HepG2 (cell line): Measurements from ENCODE around the gene PSMD12. TPM values are rescaled to one million over a fixed set of nuclear protein-coding genes. Genes with fewer than 3 reads are reported as not detected.
A peak's percentile ranks its signal among the peaks of the same experiment; 100 is the strongest.

Experiments
- AFF4 ChIP-seq: sonication (generic); formaldehyde crosslinking; IDR thresholded peaks from 2 replicates; pipeline ENCODE4 v1.4.0; 2020; ENCODE audit warnings: missing genetic modification reagents
- ARNT2 ChIP-seq: sonication (generic); formaldehyde crosslinking; IDR thresholded peaks from 2 replicates; pipeline ENCODE4 v1.8.0; 2022; ENCODE audit warnings: mild to moderate bottlenecking, low read depth, missing genetic modification reagents, moderate library complexity
- GATA4 ChIP-seq: sonication (generic); IDR thresholded peaks from 2 replicates; pipeline ENCODE4 v1.6.1; 2016; ENCODE audit warnings: antibody characterized with exemption, low read depth, borderline replicate concordance
- HMG20A ChIP-seq: IDR thresholded peaks from 2 replicates; pipeline ENCODE4 v1.6.1; 2016; ENCODE audit warnings: borderline replicate concordance
- IRX3 ChIP-seq: sonication (generic); formaldehyde crosslinking; IDR thresholded peaks from 2 replicates; pipeline ENCODE4 v1.8.1; 2023; ENCODE audit warnings: mild to moderate bottlenecking, low read depth, missing genetic modification reagents, borderline replicate concordance
- MEF2D ChIP-seq: sonication (generic); formaldehyde crosslinking; IDR thresholded peaks from 2 replicates; pipeline ENCODE4 v1.5.1; 2020; ENCODE audit warnings: mild to moderate bottlenecking, missing genetic modification reagents
- NFKB2 ChIP-seq: sonication (generic); formaldehyde crosslinking; IDR thresholded peaks from 2 replicates; pipeline ENCODE4 v1.4.0; 2020; ENCODE audit warnings: missing genetic modification reagents, borderline replicate concordance
- POLR2A ChIP-seq, 2 experiments: IDR thresholded peaks; 2 replicates each; pipeline ENCODE4 v1.6.1; 2011; ENCODE audit warnings: low read depth in 2 of 2, low read length in 2 of 2, mild to moderate bottlenecking in 1 of 2, moderate library complexity in 1 of 2; ENCODE audit not compliant: insufficient read depth in 1 of 2
- REPIN1 ChIP-seq: sonication (generic); formaldehyde crosslinking; IDR thresholded peaks from 2 replicates; pipeline ENCODE4 v1.8.0; 2022; ENCODE audit warnings: missing genetic modification reagents, low read depth, mild to moderate bottlenecking, borderline replicate concordance
- SAFB2 ChIP-seq: sonication (generic); formaldehyde crosslinking; IDR thresholded peaks from 2 replicates; pipeline ENCODE4 v1.5.1; 2020; ENCODE audit warnings: missing genetic modification reagents, low read depth, mild to moderate bottlenecking, borderline replicate concordance
- SIX1 ChIP-seq: sonication (generic); formaldehyde crosslinking; IDR thresholded peaks from 2 replicates; pipeline ENCODE4 v1.4.0; 2020; ENCODE audit warnings: missing genetic modification reagents, borderline replicate concordance
- SYNCRIP ChIP-seq: fragments of 200-400 bp; formaldehyde crosslinking; IDR thresholded peaks from 2 replicates; pipeline ENCODE4 v1.6.1; 2018; ENCODE audit warnings: mild to moderate bottlenecking, low read depth, low read length; ENCODE audit not compliant: insufficient read depth
- TAF15 ChIP-seq: fragments of 200-400 bp; formaldehyde crosslinking; IDR thresholded peaks from one replicate; pipeline ENCODE4 v1.6.1; 2018; ENCODE audit warnings: mild to moderate bottlenecking, low read depth, low read length; ENCODE audit not compliant: poor library complexity, severe bottlenecking
- TBX2 ChIP-seq: sonication (generic); formaldehyde crosslinking; IDR thresholded peaks from 2 replicates; pipeline ENCODE4 v1.5.0; 2020; ENCODE audit warnings: missing genetic modification reagents, mild to moderate bottlenecking, borderline replicate concordance
- TBX3 ChIP-seq: fragments of 450-650 bp; IDR thresholded peaks from 2 replicates; pipeline ENCODE4 v1.6.1; 2017; ENCODE audit warnings: antibody characterized with exemption, mild to moderate bottlenecking, inconsistent platforms, borderline replicate concordance
- TEAD3 ChIP-seq: optimal IDR thresholded peaks from 2 replicates; pipeline ENCODE3; 2016; ENCODE audit warnings: borderline replicate concordance
- ZBTB8A ChIP-seq: sonication (generic); formaldehyde crosslinking; IDR thresholded peaks from 2 replicates; pipeline ENCODE4 v1.4.0; 2020; ENCODE audit warnings: mild to moderate bottlenecking, low read depth, missing genetic modification reagents, borderline replicate concordance
- ZC3H13 ChIP-seq: sonication (generic); formaldehyde crosslinking; IDR thresholded peaks from 2 replicates; pipeline ENCODE4 v1.8.1; 2023; ENCODE audit warnings: mild to moderate bottlenecking, missing genetic modification reagents, moderate library complexity
- ZFY ChIP-seq: sonication (generic); formaldehyde crosslinking; IDR thresholded peaks from 2 replicates; pipeline ENCODE4 v1.4.0; 2020; ENCODE audit warnings: missing genetic modification reagents
- ZNF383 ChIP-seq: sonication (generic); formaldehyde crosslinking; IDR thresholded peaks from 2 replicates; pipeline ENCODE4 v1.4.0; 2020; ENCODE audit warnings: missing genetic modification reagents, mild to moderate bottlenecking, borderline replicate concordance
- ZNF577 ChIP-seq: sonication (generic); formaldehyde crosslinking; IDR thresholded peaks from 2 replicates; pipeline ENCODE4 v1.4.0; 2020; ENCODE audit warnings: mild to moderate bottlenecking, low read depth, missing genetic modification reagents, borderline replicate concordance
- ZNF670 ChIP-seq: sonication (generic); formaldehyde crosslinking; IDR thresholded peaks from 2 replicates; pipeline ENCODE4 v1.8.0; 2022; ENCODE audit warnings: mild to moderate bottlenecking, missing genetic modification reagents, borderline replicate concordance
- ZNF775 ChIP-seq: sonication (generic); formaldehyde crosslinking; IDR thresholded peaks from 2 replicates; pipeline ENCODE4 v1.4.0; 2020; ENCODE audit warnings: missing genetic modification reagents, mild to moderate bottlenecking, moderate library complexity, borderline replicate concordance
- polyA plus RNA-seq, 8 experiments: library from polyadenylated mRNA; depleted of rRNA in 3 of 8; stranded (reverse) in 7 of 8; unstranded in 1 of 8; fragments of >200 nt; fragmentation: Illumina TruSeq in 4 of 8; extraction: Trizol in 4 of 8; gene quantifications; 2 replicates each; pipeline versions ENCODE4 v1.2.1 to v1.2.3, GENCODE V29; 2011 to 2016; ENCODE audit warnings: low read depth in 4 of 8, missing spikeins in 1 of 8, mixed read lengths in 1 of 8; ENCODE audit not compliant: insufficient read depth in 1 of 8
- total RNA-seq, 5 experiments: library from RNA; depleted of rRNA; stranded (reverse); fragments of >200 nt; fragmentation: Illumina TruSeq; extraction: Trizol; gene quantifications; 2 replicates each; pipeline ENCODE4 v1.2.3, GENCODE V29; 2016; ENCODE audit warnings: low read depth in 1 of 5
- TF ChIP-seq, protein P1 (sequence below): sonication (generic); formaldehyde crosslinking; IDR thresholded peaks from 2 replicates; pipeline ENCODE4 v1.9.0; 2021; ENCODE audit warnings: missing genetic modification reagents, mild to moderate bottlenecking, borderline replicate concordance

PSMD12 gene
- total and polyA plus RNA-seq, 2 of the 13 experiments (the other 11 are each of a cell fraction or from before 2014, with no cell fraction given) = 27.4 to 71.7 TPM

DNA sequence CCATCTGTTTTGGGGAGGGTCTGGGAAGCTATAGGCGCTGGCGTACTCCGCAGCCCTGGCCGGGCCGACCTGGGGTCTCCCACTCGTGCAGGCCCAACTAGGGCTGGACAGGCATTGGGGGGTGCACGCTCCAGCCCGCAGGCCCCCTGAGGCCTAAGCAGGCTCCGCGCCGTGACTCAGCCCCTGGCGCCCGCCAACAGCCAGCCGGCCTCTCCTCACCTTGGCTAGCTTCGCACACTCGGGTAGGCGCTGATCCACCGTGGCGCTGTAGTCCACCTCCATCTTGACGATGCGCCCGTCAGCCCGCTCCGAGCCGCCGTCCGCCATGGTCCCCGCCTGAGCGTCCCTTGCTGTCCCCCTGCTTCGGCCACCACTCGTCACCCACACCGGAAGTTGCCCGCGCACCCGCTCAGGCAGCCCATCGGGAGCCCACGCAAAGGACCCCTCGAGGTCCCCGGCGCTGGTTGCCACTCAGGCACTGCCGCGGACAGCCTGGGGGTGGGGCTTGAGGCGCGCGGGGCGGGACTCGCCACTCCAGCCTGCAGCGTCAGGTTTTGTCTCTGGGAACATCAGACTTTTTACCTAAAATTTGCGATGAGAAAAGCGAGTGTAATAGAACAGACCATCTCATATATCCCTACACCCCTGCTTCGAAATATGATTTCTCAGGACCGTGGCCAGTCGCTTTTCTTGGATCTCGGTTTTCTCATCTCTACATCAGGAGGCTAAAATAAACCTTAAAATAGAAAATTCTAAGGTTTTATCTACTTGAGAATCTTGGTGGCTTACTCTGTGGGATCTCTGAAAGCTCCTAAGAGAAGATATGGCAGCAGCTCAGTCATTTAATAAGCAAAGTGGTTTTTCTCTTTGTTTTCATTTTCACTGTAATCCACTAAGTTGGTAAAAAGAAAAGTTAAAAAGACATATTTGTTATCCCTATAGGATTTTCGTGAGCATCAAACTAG, at the start of gene PSMD12 (continued):
- TF ChIP-seq ZNF383 (CRISPR knock-in tag) = peak; percentile 88; the same call in 1 of the 2 replicates
- no peak for TF ChIP-seq ZNF577 (CRISPR knock-in tag)
- peak; percentile 91 for TF ChIP-seq MEF2D
- TF ChIP-seq TBX3 = no peak
- TF ChIP-seq ZNF775 (CRISPR knock-in tag) = peak; percentile 44; the same call in 1 of the 2 replicates
- TF ChIP-seq TEAD3 (CRISPR knock-in tag) = peak; percentile 71
- no peak for TF ChIP-seq TAF15
- TF ChIP-seq ZC3H13 (CRISPR knock-in tag) = peak; percentile 93
- TF ChIP-seq HMG20A = peak; percentile 33; the same call in 1 of the 2 replicates
- peak; percentile 95 to 99 for TF ChIP-seq POLR2A (IDR thresholded peaks at IDR 0.05; ENCODE audit: insufficient read depth in 1 of 2, low read depth in 2 of 2, low read length in 2 of 2)
- TF ChIP-seq AFF4 = 0 out of 2 replicates have a peak, but pooled peaks have one; percentile 24
- TF ChIP-seq, protein P1, sequence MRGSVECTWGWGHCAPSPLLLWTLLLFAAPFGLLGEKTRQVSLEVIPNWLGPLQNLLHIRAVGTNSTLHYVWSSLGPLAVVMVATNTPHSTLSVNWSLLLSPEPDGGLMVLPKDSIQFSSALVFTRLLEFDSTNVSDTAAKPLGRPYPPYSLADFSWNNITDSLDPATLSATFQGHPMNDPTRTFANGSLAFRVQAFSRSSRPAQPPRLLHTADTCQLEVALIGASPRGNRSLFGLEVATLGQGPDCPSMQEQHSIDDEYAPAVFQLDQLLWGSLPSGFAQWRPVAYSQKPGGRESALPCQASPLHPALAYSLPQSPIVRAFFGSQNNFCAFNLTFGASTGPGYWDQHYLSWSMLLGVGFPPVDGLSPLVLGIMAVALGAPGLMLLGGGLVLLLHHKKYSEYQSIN (CRISPR knock-in tag) = no peak
- 0 out of 2 replicates have a peak, but pooled peaks have one; percentile 20 for TF ChIP-seq SIX1 (CRISPR knock-in tag)
- TF ChIP-seq NFKB2 (CRISPR knock-in tag) = peak; percentile 97; the same call in 1 of the 2 replicates
- peak; percentile 97 for TF ChIP-seq REPIN1 (CRISPR knock-in tag)
- TF ChIP-seq SYNCRIP = no peak
- TF ChIP-seq ZBTB8A (CRISPR knock-in tag) = no peak; the same call in 1 of the 2 replicates
- peak; percentile 95 for TF ChIP-seq ARNT2
- peak; percentile 100 for TF ChIP-seq ZFY (CRISPR knock-in tag)
- peak; percentile 24; the same call in 1 of the 2 replicates for TF ChIP-seq IRX3 (CRISPR knock-in tag)
- peak; percentile 65 for TF ChIP-seq ZNF670 (CRISPR knock-in tag)
- peak; percentile 59; the same call in 1 of the 2 replicates for TF ChIP-seq GATA4
- peak; percentile 73; the same call in 1 of the 2 replicates for TF ChIP-seq SAFB2
- peak; percentile 94 for TF ChIP-seq TBX2 (CRISPR knock-in tag)
